ENCODE results near the gene PTPN20.

DNA sequence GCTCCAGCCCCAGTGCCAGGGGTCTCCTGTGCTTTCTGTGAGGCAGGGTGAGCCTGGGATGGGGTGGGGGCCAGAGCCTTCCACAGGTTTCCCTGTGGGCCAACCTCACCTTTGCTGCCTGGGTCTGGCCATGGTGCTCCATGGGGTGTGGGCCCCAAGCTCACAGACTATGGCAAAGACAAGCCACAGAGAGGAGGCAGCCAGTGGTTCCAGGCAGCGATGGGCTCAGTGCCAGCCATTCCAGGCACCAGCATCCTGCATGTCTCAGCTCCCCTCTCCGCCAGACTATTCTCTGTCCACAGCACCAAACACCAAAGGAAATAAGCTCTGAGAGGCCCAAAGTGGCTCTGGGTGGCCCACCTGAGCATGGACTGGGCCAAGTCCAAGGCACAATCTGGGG is 133.5 kb downstream of the PTPN20 start:
- TF ChIP-seq, protein P1, sequence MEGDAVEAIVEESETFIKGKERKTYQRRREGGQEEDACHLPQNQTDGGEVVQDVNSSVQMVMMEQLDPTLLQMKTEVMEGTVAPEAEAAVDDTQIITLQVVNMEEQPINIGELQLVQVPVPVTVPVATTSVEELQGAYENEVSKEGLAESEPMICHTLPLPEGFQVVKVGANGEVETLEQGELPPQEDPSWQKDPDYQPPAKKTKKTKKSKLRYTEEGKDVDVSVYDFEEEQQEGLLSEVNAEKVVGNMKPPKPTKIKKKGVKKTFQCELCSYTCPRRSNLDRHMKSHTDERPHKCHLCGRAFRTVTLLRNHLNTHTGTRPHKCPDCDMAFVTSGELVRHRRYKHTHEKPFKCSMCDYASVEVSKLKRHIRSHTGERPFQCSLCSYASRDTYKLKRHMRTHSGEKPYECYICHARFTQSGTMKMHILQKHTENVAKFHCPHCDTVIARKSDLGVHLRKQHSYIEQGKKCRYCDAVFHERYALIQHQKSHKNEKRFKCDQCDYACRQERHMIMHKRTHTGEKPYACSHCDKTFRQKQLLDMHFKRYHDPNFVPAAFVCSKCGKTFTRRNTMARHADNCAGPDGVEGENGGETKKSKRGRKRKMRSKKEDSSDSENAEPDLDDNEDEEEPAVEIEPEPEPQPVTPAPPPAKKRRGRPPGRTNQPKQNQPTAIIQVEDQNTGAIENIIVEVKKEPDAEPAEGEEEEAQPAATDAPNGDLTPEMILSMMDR (IDR thresholded peaks at IDR 0.05), result no peak
- TF ChIP-seq POLR2A (IDR thresholded peaks at IDR 0.05), result no peak

All from right lobe of liver (tissue), 4 donors.